ENCODE measurements around the gene TMBIM1.

TMBIM1 gene

GRCh38 chr2:218306184-218306920 is 14.0 kb upstream of the TMBIM1 start:
- H3K27ac ChIP-seq (ENCODE audit: low read depth, low read length) = no peak overlapping the region
- peaks cover 8 to 13% of the 10 kb centered on the region in 2 donors for H3K4me1 ChIP-seq (ENCODE audit: control insufficient read depth in 1 of 2, insufficient read depth in 2 of 2, low read length in 2 of 2)
- no peak overlapping the region for H3K9ac ChIP-seq (ENCODE audit: low read depth in 1 of 2, low read length in 2 of 2)
- H3K36me3 ChIP-seq (ENCODE audit: control insufficient read depth in 1 of 2, insufficient read depth in 2 of 2, low read length in 2 of 2) = no peaks in the 10 kb centered on the region
- no peak overlapping the region for H3K4me3 ChIP-seq (ENCODE audit: low read depth in 1 of 2, low read length in 2 of 2)
- H3K27me3 ChIP-seq (ENCODE audit: control insufficient read depth in 1 of 2, insufficient read depth in 2 of 2, low read length in 2 of 2) = no peaks in the 10 kb centered on the region
- H3K9me3 ChIP-seq (ENCODE audit: control insufficient read depth in 1 of 2, low read length in 2 of 2) = no peaks in the 10 kb centered on the region

GRCh38 chr2:218305383-218305782 is 13.1 kb upstream of the TMBIM1 start:
- no peak overlapping the region for H3K27ac ChIP-seq (ENCODE audit: low read depth, low read length)

GRCh38 chr2:218301176-218301819 is 9.0 kb upstream of the TMBIM1 start:
- H3K27me3 ChIP-seq (ENCODE audit: control insufficient read depth in 1 of 2, insufficient read depth in 2 of 2, low read length in 2 of 2) = no peaks in the 10 kb centered on the region
- H3K4me1 ChIP-seq (ENCODE audit: control insufficient read depth in 1 of 2, insufficient read depth in 2 of 2, low read length in 2 of 2) = peaks cover 3 to 4% of the 10 kb centered on the region in 2 donors
- H3K36me3 ChIP-seq (ENCODE audit: control insufficient read depth in 1 of 2, insufficient read depth in 2 of 2, low read length in 2 of 2) = no peaks in the 10 kb centered on the region
- no peak overlapping the region for H3K27ac ChIP-seq (ENCODE audit: low read depth, low read length)
- peak overlapping the region in 1 of 2 donors; percentile 43 for H3K9ac ChIP-seq (ENCODE audit: low read depth in 1 of 2, low read length in 2 of 2)
- H3K9me3 ChIP-seq (ENCODE audit: control insufficient read depth in 1 of 2, low read length in 2 of 2) = no peaks in the 10 kb centered on the region
- H3K4me3 ChIP-seq (ENCODE audit: low read depth in 1 of 2, low read length in 2 of 2) = no peak overlapping the region

More at GRCh38 chr2:218305383-218305782, 13.1 kb upstream of the TMBIM1 start:
- H3K36me3 ChIP-seq (ENCODE audit: control insufficient read depth in 1 of 2, insufficient read depth in 2 of 2, low read length in 2 of 2) = no peaks in the 10 kb centered on the region
- H3K4me1 ChIP-seq (ENCODE audit: control insufficient read depth in 1 of 2, insufficient read depth in 2 of 2, low read length in 2 of 2) = peaks cover 4 to 7% of the 10 kb centered on the region in 2 donors
- H3K9ac ChIP-seq (ENCODE audit: low read depth in 1 of 2, low read length in 2 of 2) = no peak overlapping the region
- H3K4me3 ChIP-seq (ENCODE audit: low read depth in 1 of 2, low read length in 2 of 2) = no peak overlapping the region
- no peaks in the 10 kb centered on the region for H3K9me3 ChIP-seq (ENCODE audit: control insufficient read depth in 1 of 2, low read length in 2 of 2)
- no peaks in the 10 kb centered on the region for H3K27me3 ChIP-seq (ENCODE audit: control insufficient read depth in 1 of 2, insufficient read depth in 2 of 2, low read length in 2 of 2)

- H3K4me3 ChIP-seq (ENCODE audit: low read depth in 1 of 2, low read length in 2 of 2) = no peak overlapping the region
- no peak overlapping the region for H3K27ac ChIP-seq (ENCODE audit: low read depth, low read length)
- no peaks in the 10 kb centered on the region for H3K9me3 ChIP-seq (ENCODE audit: control insufficient read depth in 1 of 2, low read length in 2 of 2)
- H3K9ac ChIP-seq (ENCODE audit: low read depth in 1 of 2, low read length in 2 of 2) = no peak overlapping the region
- peaks cover 5 to 6% of the 10 kb centered on the region in 2 donors for H3K4me1 ChIP-seq (ENCODE audit: control insufficient read depth in 1 of 2, insufficient read depth in 2 of 2, low read length in 2 of 2)
- H3K27me3 ChIP-seq (ENCODE audit: control insufficient read depth in 1 of 2, insufficient read depth in 2 of 2, low read length in 2 of 2) = no peaks in the 10 kb centered on the region
- H3K36me3 ChIP-seq (ENCODE audit: control insufficient read depth in 1 of 2, insufficient read depth in 2 of 2, low read length in 2 of 2) = no peaks in the 10 kb centered on the region
These were observed 7.8 kb upstream of the TMBIM1 start for GRCh38 chr2:218300141-218300540.

- Histone ChIP-seq H3K4me1 (ENCODE audit: control insufficient read depth in 1 of 2, insufficient read depth in 2 of 2, low read length in 2 of 2) (peaks cover 18 to 19% of the 10 kb centered on the region in 2 donors), H3K27ac (ENCODE audit: low read depth, low read length) (no peak overlapping the region)
These were observed 6.1 kb upstream of the TMBIM1 start for GRCh38 chr2:218298314-218298875.

GRCh38 chr2:218296847-218297246 is 4.5 kb upstream of the TMBIM1 start:
- Histone ChIP-seq H3K36me3 (ENCODE audit: control insufficient read depth in 1 of 2, insufficient read depth in 2 of 2, low read length in 2 of 2) (no peaks in the 10 kb centered on the region), H3K27ac (ENCODE audit: low read depth, low read length) (no peak overlapping the region), H3K4me1 (ENCODE audit: control insufficient read depth in 1 of 2, insufficient read depth in 2 of 2, low read length in 2 of 2) (peaks cover 23 to 28% of the 10 kb centered on the region in 2 donors), H3K9ac (ENCODE audit: low read depth in 1 of 2, low read length in 2 of 2) (no peak overlapping the region), H3K4me3 (ENCODE audit: low read depth in 1 of 2, low read length in 2 of 2) (no peak overlapping the region), H3K27me3 (ENCODE audit: control insufficient read depth in 1 of 2, insufficient read depth in 2 of 2, low read length in 2 of 2) (no peaks in the 10 kb centered on the region), H3K9me3 (ENCODE audit: control insufficient read depth in 1 of 2, low read length in 2 of 2) (no peaks in the 10 kb centered on the region)

More at GRCh38 chr2:218298314-218298875, 6.1 kb upstream of the TMBIM1 start:
- Histone ChIP-seq H3K36me3 (ENCODE audit: control insufficient read depth in 1 of 2, insufficient read depth in 2 of 2, low read length in 2 of 2) (no peaks in the 10 kb centered on the region), H3K9ac (ENCODE audit: low read depth in 1 of 2, low read length in 2 of 2) (no peak overlapping the region), H3K27me3 (ENCODE audit: control insufficient read depth in 1 of 2, insufficient read depth in 2 of 2, low read length in 2 of 2) (no peaks in the 10 kb centered on the region), H3K4me3 (ENCODE audit: low read depth in 1 of 2, low read length in 2 of 2) (no peak overlapping the region), H3K9me3 (ENCODE audit: control insufficient read depth in 1 of 2, low read length in 2 of 2) (no peaks in the 10 kb centered on the region)

DNA sequence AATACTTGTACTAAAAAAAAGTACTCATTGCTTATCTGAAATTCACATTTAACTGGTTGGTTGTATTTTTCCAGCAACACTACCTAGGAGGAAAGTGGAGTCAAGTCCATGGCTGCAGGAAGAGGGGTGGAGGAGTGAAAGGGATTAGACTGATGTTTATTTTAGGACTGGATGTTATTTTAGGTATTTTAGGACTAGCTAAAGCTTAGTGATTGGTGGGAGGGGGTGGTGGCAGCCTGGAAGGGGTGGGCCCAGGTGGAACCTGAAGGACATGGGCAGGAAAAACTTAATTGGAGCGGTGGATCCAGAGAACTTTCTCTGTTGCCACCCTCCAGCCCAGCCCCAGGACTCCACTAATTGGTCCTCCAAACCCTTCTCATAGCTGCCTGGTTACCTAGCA is 3.9 kb upstream of the TMBIM1 start:
- Histone ChIP-seq H3K9ac (ENCODE audit: low read depth in 1 of 2, low read length in 2 of 2) (no peak overlapping the region), H3K27me3 (ENCODE audit: control insufficient read depth in 1 of 2, insufficient read depth in 2 of 2, low read length in 2 of 2) (no peaks in the 10 kb centered on the region), H3K27ac (ENCODE audit: low read depth, low read length) (no peak overlapping the region), H3K36me3 (ENCODE audit: control insufficient read depth in 1 of 2, insufficient read depth in 2 of 2, low read length in 2 of 2) (no peaks in the 10 kb centered on the region), H3K4me1 (ENCODE audit: control insufficient read depth in 1 of 2, insufficient read depth in 2 of 2, low read length in 2 of 2) (peaks cover 27 to 32% of the 10 kb centered on the region in 2 donors), H3K9me3 (ENCODE audit: control insufficient read depth in 1 of 2, low read length in 2 of 2) (no peaks in the 10 kb centered on the region), H3K4me3 (ENCODE audit: low read depth in 1 of 2, low read length in 2 of 2) (no peak overlapping the region)

DNA sequence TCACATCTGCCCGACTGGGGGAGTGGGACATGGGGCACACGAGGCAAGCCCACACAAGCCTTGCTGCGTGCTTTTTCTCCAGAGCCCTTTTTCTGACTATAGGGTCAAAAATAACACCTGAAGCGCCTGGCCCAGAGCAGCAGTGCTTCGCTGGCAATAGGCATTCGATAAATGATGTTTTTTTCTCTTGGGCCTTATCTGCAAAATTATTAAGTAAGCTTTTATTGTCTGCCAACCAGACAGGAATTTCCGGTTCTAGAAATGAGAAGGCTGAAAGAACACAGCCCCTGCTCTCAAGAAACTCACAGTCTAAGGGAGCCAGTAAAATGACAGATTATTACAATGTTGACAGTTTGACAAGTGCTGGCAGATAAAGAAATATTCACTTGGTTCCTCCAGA is 2.7 kb upstream of the TMBIM1 start:
- H3K36me3 ChIP-seq (ENCODE audit: control insufficient read depth in 1 of 2, insufficient read depth in 2 of 2, low read length in 2 of 2) = no peaks in the 10 kb centered on the region
- H3K27me3 ChIP-seq (ENCODE audit: control insufficient read depth in 1 of 2, insufficient read depth in 2 of 2, low read length in 2 of 2) = no peaks in the 10 kb centered on the region
- peak overlapping the region; percentile 43 to 61 for H3K9ac ChIP-seq (ENCODE audit: low read depth in 1 of 2, low read length in 2 of 2)
- H3K4me1 ChIP-seq (ENCODE audit: control insufficient read depth in 1 of 2, insufficient read depth in 2 of 2, low read length in 2 of 2) = peaks cover 38 to 44% of the 10 kb centered on the region in 2 donors
- peak overlapping the region; percentile 74 for H3K27ac ChIP-seq (ENCODE audit: low read depth, low read length)
- H3K9me3 ChIP-seq (ENCODE audit: control insufficient read depth in 1 of 2, low read length in 2 of 2) = no peaks in the 10 kb centered on the region
- H3K4me3 ChIP-seq (ENCODE audit: low read depth in 1 of 2, low read length in 2 of 2) = no peak overlapping the region

GRCh38 chr2:218294430-218295022 is 2.2 kb upstream of the TMBIM1 start:
- peak overlapping the region; percentile 71 for H3K27ac ChIP-seq (ENCODE audit: low read depth, low read length)
- no peaks in the 10 kb centered on the region for H3K36me3 ChIP-seq (ENCODE audit: control insufficient read depth in 1 of 2, insufficient read depth in 2 of 2, low read length in 2 of 2)
- H3K4me1 ChIP-seq (ENCODE audit: control insufficient read depth in 1 of 2, insufficient read depth in 2 of 2, low read length in 2 of 2) = peaks cover 43 to 49% of the 10 kb centered on the region in 2 donors
- peak overlapping the region; percentile 33 to 61 for H3K9ac ChIP-seq (ENCODE audit: low read depth in 1 of 2, low read length in 2 of 2)
- no peak overlapping the region for H3K4me3 ChIP-seq (ENCODE audit: low read depth in 1 of 2, low read length in 2 of 2)
- no peaks in the 10 kb centered on the region for H3K9me3 ChIP-seq (ENCODE audit: control insufficient read depth in 1 of 2, low read length in 2 of 2)
- H3K27me3 ChIP-seq (ENCODE audit: control insufficient read depth in 1 of 2, insufficient read depth in 2 of 2, low read length in 2 of 2) = no peaks in the 10 kb centered on the region
